Liver (tissue), 3 donors: ENCODE results near the gene SH3D19.

Source experiments
- FOXA1 ChIP-seq: IDR thresholded peaks from 2 replicates; pipeline ENCODE4 v1.6.1; 2016; ENCODE audit warnings: antibody characterized with exemption
- FOXA2 ChIP-seq: IDR thresholded peaks from 2 replicates; pipeline ENCODE4 v1.6.1; 2016; ENCODE audit warnings: antibody characterized with exemption
- GABPA ChIP-seq, 2 donors: IDR thresholded peaks in 1 of 2; conservative IDR thresholded peaks in 1 of 2; 2 replicates each; pipeline ENCODE4 v1.6.1; 2016; ENCODE audit warnings: antibody characterized with exemption in 2 of 2, mild to moderate bottlenecking in 1 of 2, moderate library complexity in 1 of 2
- JUND ChIP-seq, 2 donors: IDR thresholded peaks; 2 replicates each; pipeline ENCODE4 v1.6.1; 2016; ENCODE audit warnings: antibody characterized with exemption in 2 of 2
- RAD21 ChIP-seq, 2 donors: IDR thresholded peaks; 2 replicates each; pipeline ENCODE4 v1.6.1; 2016; ENCODE audit warnings: antibody characterized with exemption in 2 of 2, mild to moderate bottlenecking in 2 of 2
- RXRA ChIP-seq, 2 donors: IDR thresholded peaks; 2 replicates each; pipeline ENCODE4 v1.6.1; 2017 to 2018; ENCODE audit warnings: antibody characterized with exemption in 2 of 2, mild to moderate bottlenecking in 1 of 2
- SP1 ChIP-seq: IDR thresholded peaks from 2 replicates; pipeline ENCODE4 v1.6.1; 2018; ENCODE audit warnings: antibody characterized with exemption, mild to moderate bottlenecking
- TAF1 ChIP-seq: conservative IDR thresholded peaks from 2 replicates; pipeline ENCODE4 v1.6.1; 2016; ENCODE audit warnings: antibody characterized with exemption, mild to moderate bottlenecking
- YY1 ChIP-seq: IDR thresholded peaks from 2 replicates; pipeline ENCODE4 v1.6.1; 2016; ENCODE audit warnings: antibody characterized with exemption, mild to moderate bottlenecking
- TF ChIP-seq, protein P1 (sequence below): fragments of 150-350 bp; IDR thresholded peaks from 2 replicates; pipeline ENCODE4 v1.5.1; 2017; ENCODE audit warnings: improper control_type of control experiment, low read depth, low read length; ENCODE audit not compliant: missing input control
- TF ChIP-seq, protein P2 (sequence below): IDR thresholded peaks from 2 replicates; pipeline ENCODE4 v1.6.1; 2016; ENCODE audit warnings: antibody characterized with exemption
- TF ChIP-seq, protein P3 (sequence below): IDR thresholded peaks from 2 replicates; pipeline ENCODE4 v1.6.1; 2016; ENCODE audit warnings: antibody characterized with exemption, mild to moderate bottlenecking
- TF ChIP-seq, protein P4 (sequence below): IDR thresholded peaks from 2 replicates; pipeline ENCODE4 v1.6.1; 2016; ENCODE audit warnings: antibody characterized with exemption
- TF ChIP-seq, protein P5 (sequence below): IDR thresholded peaks from 2 replicates; pipeline ENCODE4 v1.6.1; 2016; ENCODE audit warnings: antibody characterized with exemption
- donor health status: healthy.
- donor health status: healthy.

DNA sequence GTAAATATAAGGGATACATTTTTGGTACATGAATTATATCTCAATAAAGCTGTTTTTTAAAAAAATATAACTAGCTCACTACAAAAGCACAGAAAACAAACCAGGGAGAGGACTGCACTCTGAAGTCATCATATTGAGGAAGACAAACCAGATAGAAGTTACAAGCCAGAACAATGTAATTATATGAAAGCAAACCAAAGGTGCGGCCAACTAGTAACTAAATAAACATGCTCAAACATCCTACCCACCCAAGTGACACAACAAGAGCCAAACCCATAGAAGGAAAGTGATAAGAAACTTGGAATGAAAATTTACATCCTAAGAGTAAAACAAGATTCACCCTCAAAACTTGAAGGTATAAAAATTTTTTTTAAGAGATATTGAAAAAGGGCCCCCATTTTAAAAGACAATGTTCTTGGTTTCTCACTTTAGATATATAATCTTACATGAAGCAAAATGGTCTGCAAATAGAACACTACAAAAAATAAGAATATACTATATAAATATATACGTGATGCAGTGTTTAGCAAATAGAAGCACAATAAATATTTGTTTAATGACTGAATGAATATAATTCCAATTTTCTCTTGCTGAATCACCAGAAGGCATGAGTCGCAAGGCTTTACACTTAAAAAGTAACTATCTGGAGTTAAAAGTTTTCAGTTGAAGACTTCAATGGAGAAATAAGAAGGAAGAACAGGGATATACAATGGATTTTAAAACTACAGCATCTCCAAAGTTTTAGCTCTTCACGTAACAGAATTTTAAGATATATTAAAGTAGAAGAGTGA lies 4.0 kb upstream of the SH3D19 start:
- TF ChIP-seq TAF1 (no peak), RAD21 (IDR thresholded peaks at IDR 0.05) (no peak), FOXA1 (no peak), FOXA2 (no peak), GABPA (IDR thresholded peaks at IDR 0.05 in 1 of 2, conservative IDR thresholded peaks at IDR 0.05 in 1 of 2) (no peak), SP1 (no peak), RXRA (IDR thresholded peaks at IDR 0.05) (no peak), JUND (IDR thresholded peaks at IDR 0.05) (no peak), YY1 (no peak)
- TF ChIP-seq, protein P1, sequence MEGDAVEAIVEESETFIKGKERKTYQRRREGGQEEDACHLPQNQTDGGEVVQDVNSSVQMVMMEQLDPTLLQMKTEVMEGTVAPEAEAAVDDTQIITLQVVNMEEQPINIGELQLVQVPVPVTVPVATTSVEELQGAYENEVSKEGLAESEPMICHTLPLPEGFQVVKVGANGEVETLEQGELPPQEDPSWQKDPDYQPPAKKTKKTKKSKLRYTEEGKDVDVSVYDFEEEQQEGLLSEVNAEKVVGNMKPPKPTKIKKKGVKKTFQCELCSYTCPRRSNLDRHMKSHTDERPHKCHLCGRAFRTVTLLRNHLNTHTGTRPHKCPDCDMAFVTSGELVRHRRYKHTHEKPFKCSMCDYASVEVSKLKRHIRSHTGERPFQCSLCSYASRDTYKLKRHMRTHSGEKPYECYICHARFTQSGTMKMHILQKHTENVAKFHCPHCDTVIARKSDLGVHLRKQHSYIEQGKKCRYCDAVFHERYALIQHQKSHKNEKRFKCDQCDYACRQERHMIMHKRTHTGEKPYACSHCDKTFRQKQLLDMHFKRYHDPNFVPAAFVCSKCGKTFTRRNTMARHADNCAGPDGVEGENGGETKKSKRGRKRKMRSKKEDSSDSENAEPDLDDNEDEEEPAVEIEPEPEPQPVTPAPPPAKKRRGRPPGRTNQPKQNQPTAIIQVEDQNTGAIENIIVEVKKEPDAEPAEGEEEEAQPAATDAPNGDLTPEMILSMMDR = no peak
- TF ChIP-seq, protein P2, sequence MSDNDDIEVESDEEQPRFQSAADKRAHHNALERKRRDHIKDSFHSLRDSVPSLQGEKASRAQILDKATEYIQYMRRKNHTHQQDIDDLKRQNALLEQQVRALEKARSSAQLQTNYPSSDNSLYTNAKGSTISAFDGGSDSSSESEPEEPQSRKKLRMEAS = no peak
- TF ChIP-seq, protein P3, sequence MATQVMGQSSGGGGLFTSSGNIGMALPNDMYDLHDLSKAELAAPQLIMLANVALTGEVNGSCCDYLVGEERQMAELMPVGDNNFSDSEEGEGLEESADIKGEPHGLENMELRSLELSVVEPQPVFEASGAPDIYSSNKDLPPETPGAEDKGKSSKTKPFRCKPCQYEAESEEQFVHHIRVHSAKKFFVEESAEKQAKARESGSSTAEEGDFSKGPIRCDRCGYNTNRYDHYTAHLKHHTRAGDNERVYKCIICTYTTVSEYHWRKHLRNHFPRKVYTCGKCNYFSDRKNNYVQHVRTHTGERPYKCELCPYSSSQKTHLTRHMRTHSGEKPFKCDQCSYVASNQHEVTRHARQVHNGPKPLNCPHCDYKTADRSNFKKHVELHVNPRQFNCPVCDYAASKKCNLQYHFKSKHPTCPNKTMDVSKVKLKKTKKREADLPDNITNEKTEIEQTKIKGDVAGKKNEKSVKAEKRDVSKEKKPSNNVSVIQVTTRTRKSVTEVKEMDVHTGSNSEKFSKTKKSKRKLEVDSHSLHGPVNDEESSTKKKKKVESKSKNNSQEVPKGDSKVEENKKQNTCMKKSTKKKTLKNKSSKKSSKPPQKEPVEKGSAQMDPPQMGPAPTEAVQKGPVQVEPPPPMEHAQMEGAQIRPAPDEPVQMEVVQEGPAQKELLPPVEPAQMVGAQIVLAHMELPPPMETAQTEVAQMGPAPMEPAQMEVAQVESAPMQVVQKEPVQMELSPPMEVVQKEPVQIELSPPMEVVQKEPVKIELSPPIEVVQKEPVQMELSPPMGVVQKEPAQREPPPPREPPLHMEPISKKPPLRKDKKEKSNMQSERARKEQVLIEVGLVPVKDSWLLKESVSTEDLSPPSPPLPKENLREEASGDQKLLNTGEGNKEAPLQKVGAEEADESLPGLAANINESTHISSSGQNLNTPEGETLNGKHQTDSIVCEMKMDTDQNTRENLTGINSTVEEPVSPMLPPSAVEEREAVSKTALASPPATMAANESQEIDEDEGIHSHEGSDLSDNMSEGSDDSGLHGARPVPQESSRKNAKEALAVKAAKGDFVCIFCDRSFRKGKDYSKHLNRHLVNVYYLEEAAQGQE = no peak
- TF ChIP-seq, protein P4, sequence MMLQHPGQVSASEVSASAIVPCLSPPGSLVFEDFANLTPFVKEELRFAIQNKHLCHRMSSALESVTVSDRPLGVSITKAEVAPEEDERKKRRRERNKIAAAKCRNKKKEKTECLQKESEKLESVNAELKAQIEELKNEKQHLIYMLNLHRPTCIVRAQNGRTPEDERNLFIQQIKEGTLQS = no peak
- TF ChIP-seq, protein P5, sequence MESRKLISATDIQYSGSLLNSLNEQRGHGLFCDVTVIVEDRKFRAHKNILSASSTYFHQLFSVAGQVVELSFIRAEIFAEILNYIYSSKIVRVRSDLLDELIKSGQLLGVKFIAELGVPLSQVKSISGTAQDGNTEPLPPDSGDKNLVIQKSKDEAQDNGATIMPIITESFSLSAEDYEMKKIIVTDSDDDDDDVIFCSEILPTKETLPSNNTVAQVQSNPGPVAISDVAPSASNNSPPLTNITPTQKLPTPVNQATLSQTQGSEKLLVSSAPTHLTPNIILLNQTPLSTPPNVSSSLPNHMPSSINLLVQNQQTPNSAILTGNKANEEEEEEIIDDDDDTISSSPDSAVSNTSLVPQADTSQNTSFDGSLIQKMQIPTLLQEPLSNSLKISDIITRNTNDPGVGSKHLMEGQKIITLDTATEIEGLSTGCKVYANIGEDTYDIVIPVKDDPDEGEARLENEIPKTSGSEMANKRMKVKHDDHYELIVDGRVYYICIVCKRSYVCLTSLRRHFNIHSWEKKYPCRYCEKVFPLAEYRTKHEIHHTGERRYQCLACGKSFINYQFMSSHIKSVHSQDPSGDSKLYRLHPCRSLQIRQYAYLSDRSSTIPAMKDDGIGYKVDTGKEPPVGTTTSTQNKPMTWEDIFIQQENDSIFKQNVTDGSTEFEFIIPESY = no peak
